Stimulated activated CD8-positive, alpha-beta memory T cell treated with anti-CD3 and anti-CD28 coated beads, Interleukin-4, amount 100 ng/mL, for 24 hours (primary cell): ENCODE results near the gene EPB41L3.
"Not testable (repeated sequence)": the region's sequence is repeated elsewhere in the genome, so short reads cannot be mapped to it uniquely, and the experiment has no call there.

Experiments
- DNase-seq: peaks from one replicate; pipeline ENCODE4 v3.0.0-alpha.2; 2020; ENCODE audit warnings: low read depth

Gene EPB41L3

GRCh38 chr18:5530629-5531178, 13.1 kb downstream of the EPB41L3 start:
- no peak for DNase-seq

- no peak for DNase-seq
Measured at GRCh38 chr18:5529471-5529870, 14.3 kb downstream of the EPB41L3 start.

- no peak for DNase-seq
Measured at GRCh38 chr18:5527603-5528002, 16.2 kb downstream of the EPB41L3 start.

GRCh38 chr18:5524660-5525059, 19.1 kb downstream of the EPB41L3 start:
- DNase-seq = no peak

GRCh38 chr18:5521000-5521399, 22.8 kb downstream of the EPB41L3 start:
- DNase-seq = no peak

GRCh38 chr18:5520464-5520863, 23.3 kb downstream of the EPB41L3 start:
- no peak for DNase-seq

- no peak for DNase-seq
Measured at GRCh38 chr18:5519448-5520298, 24.1 kb downstream of the EPB41L3 start.

GRCh38 chr18:5518899-5519371, 24.9 kb downstream of the EPB41L3 start:
- no peak for DNase-seq

GRCh38 chr18:5518179-5518770, 25.5 kb downstream of the EPB41L3 start:
- DNase-seq = no peak

GRCh38 chr18:5516841-5517240, 27.0 kb downstream of the EPB41L3 start:
- no peak for DNase-seq

GRCh38 chr18:5515011-5515784, 28.6 kb downstream of the EPB41L3 start:
- no peak for DNase-seq

- no peak for DNase-seq
Measured at GRCh38 chr18:5513947-5514346, 29.9 kb downstream of the EPB41L3 start.

GRCh38 chr18:5512176-5512575, 31.6 kb downstream of the EPB41L3 start:
- DNase-seq = no peak

- DNase-seq = not testable (repeated sequence)
Measured at GRCh38 chr18:5511541-5511940, 32.3 kb downstream of the EPB41L3 start.

GRCh38 chr18:5510135-5510846, 33.5 kb downstream of the EPB41L3 start:
- DNase-seq = no peak

- no peak for DNase-seq
Measured at GRCh38 chr18:5508821-5509220, 35.0 kb downstream of the EPB41L3 start.

- DNase-seq = no peak
Measured at GRCh38 chr18:5507756-5508155, 36.0 kb downstream of the EPB41L3 start.

GRCh38 chr18:5506174-5506573, 37.6 kb downstream of the EPB41L3 start:
- DNase-seq = no peak

- DNase-seq = no peak
Measured at GRCh38 chr18:5503740-5504139, 40.1 kb downstream of the EPB41L3 start.

GRCh38 chr18:5500158-5500939, 43.4 kb downstream of the EPB41L3 start:
- no peak for DNase-seq

GRCh38 chr18:5498452-5498851, 45.3 kb downstream of the EPB41L3 start:
- DNase-seq = no peak
